ENCODE results near the gene LRRK1. TPM values are rescaled to one million over a fixed set of nuclear protein-coding genes. Genes with fewer than 3 reads are reported as not detected.

LRRK1 gene
- total RNA-seq, 4 donors from 2014 or later = 9.4 to 35.5 (median 16.9) TPM

GRCh38 chr15:101006931-101007691 is 88.0 kb downstream of the LRRK1 start:
- DNase-seq (ENCODE audit: low spot score) = no peak
- peak; percentile 81 for ATAC-seq (ENCODE audit: low FRiP score)
- peak in 2 of 3 donors; percentile 68 to 86 for TF ChIP-seq CTCF (IDR thresholded peaks at IDR 0.05)

GRCh38 chr15:101008158-101009139 is 89.3 kb downstream of the LRRK1 start:
- TF ChIP-seq CTCF (IDR thresholded peaks at IDR 0.05) = peak in 2 of 3 donors; percentile 42 to 62
- DNase-seq (ENCODE audit: low spot score) = peak; percentile 41
- peak; percentile 73 for ATAC-seq (ENCODE audit: low FRiP score)

- no peak for TF ChIP-seq CTCF (IDR thresholded peaks at IDR 0.05)
- DNase-seq (ENCODE audit: low spot score) (no peak), ATAC-seq (ENCODE audit: low FRiP score) (no peak)
These were observed 90.0 kb downstream of the LRRK1 start for GRCh38 chr15:101009176-101009575.

GRCh38 chr15:101010781-101011180 is 91.6 kb downstream of the LRRK1 start:
- ATAC-seq (ENCODE audit: low FRiP score) (no peak), DNase-seq (ENCODE audit: low spot score) (no peak)
- no peak for TF ChIP-seq CTCF (IDR thresholded peaks at IDR 0.05)

- no peak for ATAC-seq (ENCODE audit: low FRiP score)
- TF ChIP-seq CTCF (IDR thresholded peaks at IDR 0.05) = no peak
- DNase-seq (ENCODE audit: low spot score) = no peak
These were observed 93.4 kb downstream of the LRRK1 start for GRCh38 chr15:101012326-101013200.

- DNase-seq (ENCODE audit: low spot score) = no peak
- no peak for ATAC-seq (ENCODE audit: low FRiP score)
These were observed 94.0 kb downstream of the LRRK1 start for GRCh38 chr15:101013201-101013550.

More at GRCh38 chr15:101013201-101013550, 94.0 kb downstream of the LRRK1 start:
- no peak for TF ChIP-seq CTCF (IDR thresholded peaks at IDR 0.05)
